HG03354 (cell line): ENCODE results near the gene C12orf76.
A peak's percentile ranks its signal among the peaks of the same experiment; 100 is the strongest.
"Not testable (repeated sequence)": the region's sequence is repeated elsewhere in the genome, so short reads cannot be mapped to it uniquely, and the experiment has no call there.

Experiments used
- ATAC-seq: cut with Tn5 transposase; IDR thresholded peaks from one replicate; pipeline ENCODE4 v1.9.1; 2021; ENCODE audit warnings: mild to moderate bottlenecking; ENCODE audit not compliant: unreplicated experiment, poor library complexity, severe bottlenecking

C12orf76 gene

GRCh38 chr12:110028323-110028722, 20.0 kb downstream of the C12orf76 start:
- no peak for ATAC-seq

- ATAC-seq: no peak
Measured at GRCh38 chr12:110024051-110024450, 24.3 kb downstream of the C12orf76 start.

GRCh38 chr12:110023059-110023980, 25.0 kb downstream of the C12orf76 start:
- ATAC-seq: no peak

GRCh38 chr12:110020956-110021355, 27.4 kb downstream of the C12orf76 start:
- ATAC-seq: no peak

- ATAC-seq: no peak
Measured at GRCh38 chr12:110015132-110015531, 33.2 kb downstream of the C12orf76 start.

GRCh38 chr12:110012659-110013058, 35.7 kb downstream of the C12orf76 start:
- no peak for ATAC-seq

- peak; percentile 71 for ATAC-seq
Measured at GRCh38 chr12:110012137-110012536, 36.2 kb downstream of the C12orf76 start.

GRCh38 chr12:110010853-110011723, 37.2 kb downstream of the C12orf76 start:
- peak; percentile 52 for ATAC-seq

- not testable (repeated sequence) for ATAC-seq
Measured at GRCh38 chr12:110008681-110009398, 39.5 kb downstream of the C12orf76 start.

GRCh38 chr12:110007881-110008280, 40.4 kb downstream of the C12orf76 start:
- ATAC-seq: no peak

GRCh38 chr12:110006115-110006514, 42.2 kb downstream of the C12orf76 start:
- ATAC-seq: no peak

- ATAC-seq: peak; percentile 49
Measured at GRCh38 chr12:110005319-110005973, 42.9 kb downstream of the C12orf76 start.

- peak; percentile 49 for ATAC-seq
Measured at GRCh38 chr12:110004598-110004997, 43.7 kb downstream of the C12orf76 start.

- ATAC-seq: no peak
Measured at GRCh38 chr12:110002676-110003515, 45.4 kb downstream of the C12orf76 start.

GRCh38 chr12:110001596-110001995, 46.7 kb downstream of the C12orf76 start:
- no peak for ATAC-seq

GRCh38 chr12:109999983-110000505, 48.3 kb downstream of the C12orf76 start:
- no peak for ATAC-seq

- no peak for ATAC-seq
Measured at GRCh38 chr12:109999649-109999971, 48.7 kb downstream of the C12orf76 start.

GRCh38 chr12:109998904-109999648, 49.2 kb downstream of the C12orf76 start, which contains the start of gene ANKRD13A:
Gene ANKRD13A (plus strand): TSS chr12:109999430. CDS start chr12:109999689, 259 bp downstream.
- ATAC-seq: peak; percentile 61
